KOPT-K1 (cell line): ENCODE results near the gene MARCHF10.

Source experiments
- H3K27ac ChIP-seq: fragments of 200-600 bp; sonication (generic); 2 replicates; pipeline ENCODE4 v1.5.1; 2016; ENCODE audit warnings: antibody characterized with exemption, mild to moderate bottlenecking, low read depth, low read length; ENCODE audit not compliant: poor library complexity, severe bottlenecking
- H3K36me3 ChIP-seq: fragments of 200-600 bp; sonication (generic); 2 replicates; pipeline ENCODE4 v1.5.1; 2017; ENCODE audit warnings: antibody characterized with exemption, mild to moderate bottlenecking, low read length, moderate library complexity; ENCODE audit not compliant: insufficient read depth
- H3K9me3 ChIP-seq: fragments of 200-600 bp; sonication (generic); 2 replicates; pipeline ENCODE4 v1.5.1; 2017; ENCODE audit warnings: antibody characterized with exemption, low read length, mild to moderate bottlenecking; ENCODE audit not compliant: insufficient read depth, poor library complexity, severe bottlenecking

MARCHF10 gene

GRCh38 chr17:62657145-62657665 is 150.9 kb downstream of the MARCHF10 start:
- H3K27ac ChIP-seq = no peak overlapping the region
- H3K9me3 ChIP-seq = peaks cover 18% of the 10 kb centered on the region
- H3K36me3 ChIP-seq = no peaks in the 10 kb centered on the region

- Histone ChIP-seq H3K27ac (no peak overlapping the region), H3K36me3 (no peaks in the 10 kb centered on the region), H3K9me3 (peaks cover 17% of the 10 kb centered on the region)
Observed at GRCh38 chr17:62656446-62656845, 151.7 kb downstream of the MARCHF10 start.

- Histone ChIP-seq H3K9me3 (peaks cover 10% of the 10 kb centered on the region), H3K27ac (no peak overlapping the region), H3K36me3 (no peaks in the 10 kb centered on the region)
Observed at GRCh38 chr17:62655656-62656055, 152.5 kb downstream of the MARCHF10 start.

GRCh38 chr17:62653826-62654761 is 154.0 kb downstream of the MARCHF10 start:
- Histone ChIP-seq H3K36me3 (no peaks in the 10 kb centered on the region), H3K27ac (peak overlapping the region; percentile 71), H3K9me3 (no peaks in the 10 kb centered on the region)

- Histone ChIP-seq H3K27ac (peak overlapping the region; percentile 71), H3K9me3 (no peaks in the 10 kb centered on the region), H3K36me3 (no peaks in the 10 kb centered on the region)
Observed at GRCh38 chr17:62653002-62653825, 154.9 kb downstream of the MARCHF10 start.

GRCh38 chr17:62652251-62653001 is 155.7 kb downstream of the MARCHF10 start:
- peak overlapping the region; percentile 71 for H3K27ac ChIP-seq
- no peaks in the 10 kb centered on the region for H3K9me3 ChIP-seq
- no peaks in the 10 kb centered on the region for H3K36me3 ChIP-seq
